ENCODE measurements around the gene ARPP21.

ARPP21 gene

GRCh38 chr3:35638980-35639253 lies 408 bp upstream of the ARPP21 start:
- no peak for TF ChIP-seq EZH2phosphoT487 (IDR thresholded peaks at IDR 0.05; ENCODE audit: low read depth)
- no peak for TF ChIP-seq CTCF (IDR thresholded peaks at IDR 0.05; ENCODE audit: low read depth, low read length)
- Histone ChIP-seq H3K27ac (ENCODE audit: low read length) (no peak overlapping the region), H4K20me1 (ENCODE audit: insufficient read depth, low read length) (no peaks in the 10 kb centered on the region), H3K79me2 (ENCODE audit: low read length) (no peaks in the 10 kb centered on the region), H3K27me3 (ENCODE audit: low read depth, low read length) (no peaks in the 10 kb centered on the region), H3K36me3 (replicated peaks; ENCODE audit: low read depth, low read length) (no peaks in the 10 kb centered on the region), H3K4me3 (ENCODE audit: low read length) (no peak overlapping the region), H2AFZ (ENCODE audit: low read depth, low read length) (no peak overlapping the region), H3K4me1 (ENCODE audit: low read length) (peaks cover 18% of the 10 kb centered on the region), H3K4me2 (ENCODE audit: low read length) (no peak overlapping the region), H3K9ac (ENCODE audit: low read length) (no peak overlapping the region), H3K9me3 (ENCODE audit: insufficient read depth, low read length) (no peaks in the 10 kb centered on the region)

- Histone ChIP-seq H3K79me2 (ENCODE audit: low read length) (no peaks in the 10 kb centered on the region), H4K20me1 (ENCODE audit: insufficient read depth, low read length) (no peaks in the 10 kb centered on the region), H3K9ac (ENCODE audit: low read length) (no peak overlapping the region), H3K4me3 (ENCODE audit: low read length) (no peak overlapping the region), H2AFZ (ENCODE audit: low read depth, low read length) (no peak overlapping the region), H3K9me3 (ENCODE audit: insufficient read depth, low read length) (no peaks in the 10 kb centered on the region), H3K27ac (ENCODE audit: low read length) (no peak overlapping the region), H3K36me3 (replicated peaks; ENCODE audit: low read depth, low read length) (no peaks in the 10 kb centered on the region), H3K4me2 (ENCODE audit: low read length) (no peak overlapping the region), H3K4me1 (ENCODE audit: low read length) (peaks cover 18% of the 10 kb centered on the region), H3K27me3 (ENCODE audit: low read depth, low read length) (no peaks in the 10 kb centered on the region)
- TF ChIP-seq EZH2phosphoT487 (IDR thresholded peaks at IDR 0.05; ENCODE audit: low read depth) (no peak), CTCF (IDR thresholded peaks at IDR 0.05; ENCODE audit: low read depth, low read length) (no peak)
Observed at GRCh38 chr3:35640190-35641165, 1.2 kb downstream of the ARPP21 start.

- H3K9me3 ChIP-seq (ENCODE audit: insufficient read depth, low read length), result no peaks in the 10 kb centered on the region
- H3K27me3 ChIP-seq (ENCODE audit: low read depth, low read length), result no peaks in the 10 kb centered on the region
- H3K36me3 ChIP-seq (replicated peaks; ENCODE audit: low read depth, low read length), result no peaks in the 10 kb centered on the region
- no peak overlapping the region for H3K27ac ChIP-seq (ENCODE audit: low read length)
- no peak overlapping the region for H3K4me3 ChIP-seq (ENCODE audit: low read length)
- no peak for TF ChIP-seq EZH2phosphoT487 (IDR thresholded peaks at IDR 0.05; ENCODE audit: low read depth)
- TF ChIP-seq CTCF (IDR thresholded peaks at IDR 0.05; ENCODE audit: low read depth, low read length), result no peak
- no peak overlapping the region for H3K4me2 ChIP-seq (ENCODE audit: low read length)
- H3K9ac ChIP-seq (ENCODE audit: low read length), result no peak overlapping the region
- H2AFZ ChIP-seq (ENCODE audit: low read depth, low read length), result no peak overlapping the region
- H3K79me2 ChIP-seq (ENCODE audit: low read length), result no peaks in the 10 kb centered on the region
- peaks cover 18% of the 10 kb centered on the region for H3K4me1 ChIP-seq (ENCODE audit: low read length)
- no peaks in the 10 kb centered on the region for H4K20me1 ChIP-seq (ENCODE audit: insufficient read depth, low read length)
Observed at GRCh38 chr3:35641331-35641730, 2.0 kb downstream of the ARPP21 start.

- H4K20me1 ChIP-seq (ENCODE audit: insufficient read depth, low read length), result no peaks in the 10 kb centered on the region
- H3K79me2 ChIP-seq (ENCODE audit: low read length), result no peaks in the 10 kb centered on the region
- peaks cover 18% of the 10 kb centered on the region for H3K4me1 ChIP-seq (ENCODE audit: low read length)
- H2AFZ ChIP-seq (ENCODE audit: low read depth, low read length), result no peak overlapping the region
- no peak overlapping the region for H3K4me3 ChIP-seq (ENCODE audit: low read length)
- no peaks in the 10 kb centered on the region for H3K9me3 ChIP-seq (ENCODE audit: insufficient read depth, low read length)
- H3K27ac ChIP-seq (ENCODE audit: low read length), result no peak overlapping the region
- no peaks in the 10 kb centered on the region for H3K27me3 ChIP-seq (ENCODE audit: low read depth, low read length)
- no peaks in the 10 kb centered on the region for H3K36me3 ChIP-seq (replicated peaks; ENCODE audit: low read depth, low read length)
- H3K4me2 ChIP-seq (ENCODE audit: low read length), result no peak overlapping the region
- no peak overlapping the region for H3K9ac ChIP-seq (ENCODE audit: low read length)
- TF ChIP-seq EZH2phosphoT487 (IDR thresholded peaks at IDR 0.05; ENCODE audit: low read depth) (no peak), CTCF (IDR thresholded peaks at IDR 0.05; ENCODE audit: low read depth, low read length) (no peak)
Observed at GRCh38 chr3:35641920-35642527, 2.7 kb downstream of the ARPP21 start.
